ENCODE results near the gene RREB1. TPM values are rescaled to one million over a fixed set of nuclear protein-coding genes. Genes with fewer than 3 reads are reported as not detected.
A peak's percentile ranks its signal among the peaks of the same experiment; 100 is the strongest.

Gene RREB1
- total RNA-seq, 2 experiments from 2014 or later, result 17.4 to 18.5 TPM

GRCh38 chr6:7127680-7128079 is 19.9 kb downstream of the RREB1 start:
- Mint-ChIP-seq H3K36me3 (peaks cover 39% of the 10 kb centered on the region), H3K9me3 (no peaks in the 10 kb centered on the region), H3K4me1 (peaks cover 70% of the 10 kb centered on the region), H3K27me3 (no peaks in the 10 kb centered on the region), H3K27ac (no peak overlapping the region), H3K4me3 (no peak overlapping the region)
- DNase-seq, result no peak

GRCh38 chr6:7129360-7129759 is 21.6 kb downstream of the RREB1 start:
- no peak for DNase-seq
- H3K9me3 Mint-ChIP-seq, result no peaks in the 10 kb centered on the region
- H3K4me1 Mint-ChIP-seq, result peaks cover 74% of the 10 kb centered on the region
- H3K4me3 Mint-ChIP-seq, result peak overlapping the region; percentile 47
- H3K27me3 Mint-ChIP-seq, result no peaks in the 10 kb centered on the region
- peak overlapping the region; percentile 39 for H3K27ac Mint-ChIP-seq
- H3K36me3 Mint-ChIP-seq, result peaks cover 35% of the 10 kb centered on the region

GRCh38 chr6:7129784-7130569 is 22.2 kb downstream of the RREB1 start:
- no peak for DNase-seq
- Mint-ChIP-seq H3K27ac (peak overlapping the region; percentile 39), H3K27me3 (no peaks in the 10 kb centered on the region), H3K36me3 (peaks cover 35% of the 10 kb centered on the region), H3K4me3 (no peak overlapping the region), H3K4me1 (peaks cover 72% of the 10 kb centered on the region), H3K9me3 (no peaks in the 10 kb centered on the region)

GRCh38 chr6:7131390-7131789 is 23.6 kb downstream of the RREB1 start:
- Mint-ChIP-seq H3K27me3 (no peaks in the 10 kb centered on the region), H3K36me3 (peaks cover 29% of the 10 kb centered on the region), H3K27ac (no peak overlapping the region), H3K4me1 (peaks cover 77% of the 10 kb centered on the region), H3K9me3 (no peaks in the 10 kb centered on the region), H3K4me3 (no peak overlapping the region)
- no peak for DNase-seq

GRCh38 chr6:7132398-7133035 is 24.8 kb downstream of the RREB1 start:
- H3K27me3 Mint-ChIP-seq, result no peaks in the 10 kb centered on the region
- H3K4me1 Mint-ChIP-seq, result peaks cover 80% of the 10 kb centered on the region
- H3K36me3 Mint-ChIP-seq, result peaks cover 27% of the 10 kb centered on the region
- H3K4me3 Mint-ChIP-seq, result no peak overlapping the region
- no peak for DNase-seq
- no peaks in the 10 kb centered on the region for H3K9me3 Mint-ChIP-seq
- H3K27ac Mint-ChIP-seq, result no peak overlapping the region

- Mint-ChIP-seq H3K4me1 (peaks cover 78% of the 10 kb centered on the region), H3K27ac (peak overlapping the region; percentile 35), H3K4me3 (no peak overlapping the region), H3K27me3 (no peaks in the 10 kb centered on the region), H3K36me3 (peaks cover 14% of the 10 kb centered on the region), H3K9me3 (no peaks in the 10 kb centered on the region)
- no peak for DNase-seq
Observed at GRCh38 chr6:7134999-7135745, 27.4 kb downstream of the RREB1 start.

GRCh38 chr6:7135755-7136154 is 28.0 kb downstream of the RREB1 start:
- no peak for DNase-seq
- Mint-ChIP-seq H3K4me1 (peaks cover 78% of the 10 kb centered on the region), H3K4me3 (no peak overlapping the region), H3K27ac (peak overlapping the region; percentile 35), H3K9me3 (no peaks in the 10 kb centered on the region), H3K27me3 (no peaks in the 10 kb centered on the region), H3K36me3 (peaks cover 11% of the 10 kb centered on the region)

GRCh38 chr6:7136859-7137334 is 29.1 kb downstream of the RREB1 start:
- no peaks in the 10 kb centered on the region for H3K27me3 Mint-ChIP-seq
- peaks cover 6% of the 10 kb centered on the region for H3K36me3 Mint-ChIP-seq
- peak overlapping the region; percentile 95 for H3K27ac Mint-ChIP-seq
- H3K9me3 Mint-ChIP-seq, result no peaks in the 10 kb centered on the region
- peaks cover 75% of the 10 kb centered on the region for H3K4me1 Mint-ChIP-seq
- no peak for DNase-seq
- H3K4me3 Mint-ChIP-seq, result peak overlapping the region; percentile 78

- Mint-ChIP-seq H3K4me1 (peaks cover 72% of the 10 kb centered on the region), H3K27ac (peak overlapping the region; percentile 95), H3K27me3 (no peaks in the 10 kb centered on the region), H3K9me3 (no peaks in the 10 kb centered on the region), H3K36me3 (peaks cover 4% of the 10 kb centered on the region), H3K4me3 (peak overlapping the region; percentile 78)
- DNase-seq, result peak; percentile 74
Observed at GRCh38 chr6:7137335-7138045, 29.7 kb downstream of the RREB1 start.

- peak overlapping the region; percentile 95 for H3K27ac Mint-ChIP-seq
- no peaks in the 10 kb centered on the region for H3K36me3 Mint-ChIP-seq
- no peak for DNase-seq
- peaks cover 71% of the 10 kb centered on the region for H3K4me1 Mint-ChIP-seq
- no peaks in the 10 kb centered on the region for H3K9me3 Mint-ChIP-seq
- no peaks in the 10 kb centered on the region for H3K27me3 Mint-ChIP-seq
- peak overlapping the region; percentile 78 for H3K4me3 Mint-ChIP-seq
Observed at GRCh38 chr6:7138046-7138531, 30.3 kb downstream of the RREB1 start.

- Mint-ChIP-seq H3K4me3 (no peak overlapping the region), H3K36me3 (no peaks in the 10 kb centered on the region), H3K4me1 (peaks cover 76% of the 10 kb centered on the region), H3K27ac (peak overlapping the region; percentile 15), H3K27me3 (no peaks in the 10 kb centered on the region), H3K9me3 (no peaks in the 10 kb centered on the region)
- DNase-seq, result no peak
Observed at GRCh38 chr6:7138921-7139358, 31.2 kb downstream of the RREB1 start.

- no peaks in the 10 kb centered on the region for H3K36me3 Mint-ChIP-seq
- no peaks in the 10 kb centered on the region for H3K27me3 Mint-ChIP-seq
- H3K4me3 Mint-ChIP-seq, result peak overlapping the region; percentile 78
- H3K9me3 Mint-ChIP-seq, result no peaks in the 10 kb centered on the region
- H3K4me1 Mint-ChIP-seq, result peaks cover 74% of the 10 kb centered on the region
- H3K27ac Mint-ChIP-seq, result peak overlapping the region; percentile 81
- no peak for DNase-seq
Observed at GRCh38 chr6:7139835-7140470, 32.2 kb downstream of the RREB1 start.

GRCh38 chr6:7140631-7141378 is 33.0 kb downstream of the RREB1 start:
- peak; percentile 85 for DNase-seq
- H3K4me1 Mint-ChIP-seq, result peaks cover 74% of the 10 kb centered on the region
- H3K27me3 Mint-ChIP-seq, result no peaks in the 10 kb centered on the region
- no peaks in the 10 kb centered on the region for H3K36me3 Mint-ChIP-seq
- no peaks in the 10 kb centered on the region for H3K9me3 Mint-ChIP-seq
- peak overlapping the region; percentile 81 for H3K4me3 Mint-ChIP-seq
- peak overlapping the region; percentile 81 for H3K27ac Mint-ChIP-seq

Measured in activated naive CD8-positive, alpha-beta T cell treated with anti-CD3 and anti-CD28 coated beads for 36 hours (primary cell).